Fibroblast of lung (primary cell): ENCODE data around the gene MAB21L4. TPM values are rescaled to one million over a fixed set of nuclear protein-coding genes. Genes with fewer than 3 reads are reported as not detected.

ENCODE experiments used
- DNase-seq, 2 donors: peaks; one replicate each; pipeline versions ENCODE4 v3.0.0 to v3.0.0-alpha.2; 2010; ENCODE audit warnings: low read depth in 2 of 2
- H2AFZ ChIP-seq: 2 replicates; pipeline ENCODE4 v1.5.1; 2012; ENCODE audit warnings: low read length, control low read depth, inconsistent platforms
- H3K27ac ChIP-seq: 2 replicates; pipeline ENCODE4 v1.5.1; 2011; ENCODE audit warnings: low read length, control low read depth; ENCODE audit not compliant: insufficient read depth
- H3K27me3 ChIP-seq: 2 replicates; pipeline ENCODE4 v1.5.1; 2011; ENCODE audit warnings: mild to moderate bottlenecking, low read length; ENCODE audit not compliant: control insufficient read depth, insufficient read depth
- H3K36me3 ChIP-seq: 2 replicates; pipeline ENCODE4 v1.5.1; 2011; ENCODE audit warnings: low read length; ENCODE audit not compliant: control insufficient read depth, insufficient read depth
- H3K4me1 ChIP-seq: 2 replicates; pipeline ENCODE4 v1.5.1; 2011; ENCODE audit warnings: low read length; ENCODE audit not compliant: control insufficient read depth, insufficient read depth; ENCODE audit errors: extremely low read depth
- H3K4me2 ChIP-seq: 2 replicates; pipeline ENCODE4 v1.5.1; 2011; ENCODE audit warnings: low read length, control low read depth; ENCODE audit not compliant: insufficient read depth; ENCODE audit errors: extremely low read depth
- H3K4me3 ChIP-seq, 4 experiments: fragments of 200-600 bp in 1 of 4; sonication (generic) in 1 of 4; replicated peaks in 1 of 4; 2 replicates each; pipeline ENCODE4 v1.5.1; 2011 to 2016; ENCODE audit warnings: low read length in 4 of 4, low read depth in 3 of 4, mild to moderate bottlenecking in 3 of 4, control low read depth in 2 of 4, inconsistent platforms in 1 of 4, mixed read lengths in 1 of 4; ENCODE audit not compliant: insufficient read depth in 1 of 4; ENCODE audit errors: control extremely low read depth in 1 of 4
- H3K79me2 ChIP-seq: 2 replicates; pipeline ENCODE4 v1.5.1; 2012; ENCODE audit warnings: mild to moderate bottlenecking, low read length, inconsistent platforms; ENCODE audit not compliant: control insufficient read depth, insufficient read depth
- H3K9ac ChIP-seq: 2 replicates; pipeline ENCODE4 v1.5.1; 2011; ENCODE audit warnings: mild to moderate bottlenecking, low read length, control low read depth; ENCODE audit not compliant: insufficient read depth
- H3K9me3 ChIP-seq: 2 replicates; pipeline ENCODE4 v1.5.1; 2012; ENCODE audit warnings: low read depth, low read length; ENCODE audit not compliant: control insufficient read depth, insufficient read depth
- H4K20me1 ChIP-seq: 2 replicates; pipeline ENCODE4 v1.5.1; 2011; ENCODE audit warnings: low read length; ENCODE audit not compliant: control insufficient read depth, insufficient read depth; ENCODE audit errors: extremely low read depth
- CTCF ChIP-seq, 2 donors: IDR thresholded peaks in 1 of 2; conservative IDR thresholded peaks in 1 of 2; 1 replicate in 1 of 2; 2 replicates in 1 of 2; pipeline ENCODE4 v1.5.1; 2011 to 2012; ENCODE audit warnings: low read length in 2 of 2, control low read depth in 1 of 2, inconsistent platforms in 1 of 2, low read depth in 1 of 2, mild to moderate bottlenecking in 1 of 2
- EZH2 ChIP-seq: IDR thresholded peaks from 2 replicates; pipeline ENCODE4 v1.5.1; 2012; ENCODE audit warnings: low read length, control low read depth, mild to moderate bottlenecking; ENCODE audit errors: missing control alignments
- polyA plus RNA-seq, 2 donors: library from polyadenylated mRNA; depleted of rRNA in 1 of 2; stranded (reverse) in 1 of 2; unstranded in 1 of 2; fragments of >200 nt; gene quantifications; 2 replicates each; pipeline ENCODE4 v1.2.1, GENCODE V29; 2011 to 2012; ENCODE audit warnings: missing spikeins in 1 of 2
- total RNA-seq: library from RNA; depleted of rRNA; stranded (reverse); fragments of >200 nt; gene quantifications from 2 replicates; pipeline ENCODE4 v1.2.1, GENCODE V29; 2014

The MAB21L4 gene
- total and polyA plus RNA-seq, 2 donors (not counting 1 experiment from before 2014, with no cell fraction given): not detected

DNA sequence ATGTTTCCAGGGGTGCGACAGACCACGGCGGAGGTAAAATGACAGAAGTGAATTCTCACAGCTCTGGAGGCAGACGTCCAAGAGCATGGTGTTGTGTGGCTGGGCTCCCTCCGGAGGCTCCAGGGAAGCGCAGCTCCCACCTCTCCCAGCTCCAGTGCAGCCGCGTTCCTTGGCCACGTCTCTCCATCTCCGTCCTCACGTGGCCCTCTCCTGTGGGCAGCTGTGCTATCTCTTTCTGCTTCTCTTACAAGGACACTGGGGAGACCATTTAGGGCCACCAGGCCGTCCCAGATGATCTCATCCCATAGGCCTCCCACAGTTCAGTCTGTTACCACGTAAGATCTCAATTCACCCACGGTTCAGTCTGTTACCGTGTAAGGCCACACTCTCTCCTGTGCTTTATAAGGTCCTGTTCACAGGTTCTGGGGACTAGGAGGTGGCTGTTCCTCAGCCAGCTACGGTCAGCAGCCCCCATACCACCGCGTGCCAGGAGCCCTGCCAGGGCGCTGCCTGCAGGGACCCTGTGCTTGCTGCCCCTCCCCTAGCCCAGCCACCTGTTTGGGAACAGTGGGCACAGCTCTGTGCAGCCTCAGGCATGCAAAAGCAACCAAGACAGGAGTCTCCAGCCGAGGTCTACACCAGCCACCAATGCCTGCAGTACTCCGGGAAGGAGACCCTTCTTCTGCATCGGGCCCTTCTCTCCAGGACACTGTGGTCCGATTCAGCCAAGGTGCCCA lies 2.9 kb upstream of the MAB21L4 start:
- Histone ChIP-seq H3K79me2 (no peaks in the 10 kb centered on the region), H3K36me3 (no peaks in the 10 kb centered on the region), H3K27ac (no peak overlapping the region), H3K27me3 (no peaks in the 10 kb centered on the region), H3K4me2 (no peak overlapping the region), H3K4me1 (no peaks in the 10 kb centered on the region), H2AFZ (no peak overlapping the region), H3K9ac (no peak overlapping the region), H3K4me3 (no peak overlapping the region), H4K20me1 (no peaks in the 10 kb centered on the region), H3K9me3 (no peaks in the 10 kb centered on the region)
- DNase-seq: no peak
- TF ChIP-seq CTCF (conservative IDR thresholded peaks at IDR 0.05 in 1 of 2, IDR thresholded peaks at IDR 0.05 in 1 of 2; ENCODE audit: low read depth in 1 of 2, low read length in 2 of 2) (no peak), EZH2 (no peak)

DNA sequence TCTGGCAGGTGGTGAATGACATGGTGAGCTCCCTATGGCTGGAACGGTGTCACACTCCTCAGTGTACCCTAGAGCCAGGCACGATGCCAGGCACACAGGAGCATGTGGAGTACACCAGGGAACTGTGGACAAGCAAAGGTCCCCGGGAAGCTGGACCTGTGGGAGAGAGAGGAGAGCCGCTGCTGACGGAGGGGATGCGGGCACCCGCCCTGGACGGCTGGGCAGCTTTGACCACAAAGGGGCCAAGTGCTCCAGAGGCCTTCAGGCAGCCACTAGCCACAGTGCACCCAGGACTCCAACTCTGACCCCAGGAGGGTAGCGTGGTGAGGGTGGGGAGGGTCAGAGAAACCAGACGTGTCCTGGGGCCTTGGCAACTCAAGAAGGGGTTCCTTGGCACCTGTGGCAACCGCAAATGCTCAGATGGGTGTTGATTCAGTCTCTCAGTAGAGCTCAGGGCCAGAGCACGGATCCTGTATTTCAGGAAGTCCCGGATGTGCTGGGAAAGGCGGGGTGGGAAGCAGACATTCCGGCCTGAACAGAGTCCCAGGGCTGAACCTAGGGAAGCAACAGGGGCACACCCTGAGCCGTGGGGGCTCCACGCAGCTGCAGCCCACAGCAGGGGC lies 2.3 kb upstream of the MAB21L4 start:
- Histone ChIP-seq H4K20me1 (no peaks in the 10 kb centered on the region), H3K79me2 (no peaks in the 10 kb centered on the region), H3K4me1 (no peaks in the 10 kb centered on the region), H3K36me3 (no peaks in the 10 kb centered on the region), H3K4me3 (no peak overlapping the region), H3K27ac (no peak overlapping the region), H3K9ac (no peak overlapping the region), H3K27me3 (no peaks in the 10 kb centered on the region), H3K4me2 (no peak overlapping the region), H2AFZ (no peak overlapping the region), H3K9me3 (no peaks in the 10 kb centered on the region)
- no peak for TF ChIP-seq EZH2
- TF ChIP-seq CTCF (conservative IDR thresholded peaks at IDR 0.05 in 1 of 2, IDR thresholded peaks at IDR 0.05 in 1 of 2; ENCODE audit: low read depth in 1 of 2, low read length in 2 of 2): no peak
- DNase-seq: no peak

GRCh38 chr2:240896871-240897692 lies 1.1 kb upstream of the MAB21L4 start:
- Histone ChIP-seq H3K4me2 (no peak overlapping the region), H2AFZ (no peak overlapping the region), H3K79me2 (no peaks in the 10 kb centered on the region), H3K27me3 (no peaks in the 10 kb centered on the region), H3K9me3 (no peaks in the 10 kb centered on the region), H3K4me1 (no peaks in the 10 kb centered on the region), H3K27ac (no peak overlapping the region), H3K36me3 (no peaks in the 10 kb centered on the region), H4K20me1 (no peaks in the 10 kb centered on the region), H3K9ac (no peak overlapping the region), H3K4me3 (no peak overlapping the region)
- TF ChIP-seq CTCF (conservative IDR thresholded peaks at IDR 0.05 in 1 of 2, IDR thresholded peaks at IDR 0.05 in 1 of 2; ENCODE audit: low read depth in 1 of 2, low read length in 2 of 2): no peak
- DNase-seq: no peak
